HG03575 (cell line): ENCODE results near the gene PDS5B.
"Not testable (repeated sequence)": the region's sequence is repeated elsewhere in the genome, so short reads cannot be mapped to it uniquely, and the experiment has no call there.

Source experiments
- ATAC-seq: cut with Tn5 transposase; IDR thresholded peaks from one replicate; pipeline ENCODE4 v1.9.1; 2021; ENCODE audit not compliant: unreplicated experiment, insufficient number of reproducible peaks, low FRiP score; ENCODE audit errors: extremely low read depth

The PDS5B gene

DNA sequence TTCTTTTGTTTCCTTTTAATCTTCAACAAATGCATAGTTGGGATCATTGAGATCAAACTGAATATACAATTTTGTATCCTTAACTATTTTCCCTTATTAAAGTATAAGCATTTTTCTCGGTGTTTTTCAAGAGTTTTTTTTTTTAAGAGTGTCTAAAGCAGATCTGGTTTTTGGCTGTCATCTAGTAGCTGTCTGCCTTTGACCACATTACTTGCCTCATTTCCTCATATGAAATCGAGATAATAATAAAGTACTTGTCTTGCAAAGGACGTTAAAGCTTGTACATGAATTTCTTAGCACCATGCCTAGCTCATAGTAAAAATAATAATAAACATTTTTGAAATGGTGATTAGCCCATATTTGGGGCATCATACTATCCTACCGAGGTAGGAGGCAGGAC lies 121.2 kb downstream of the PDS5B start:
- ATAC-seq: no peak

DNA sequence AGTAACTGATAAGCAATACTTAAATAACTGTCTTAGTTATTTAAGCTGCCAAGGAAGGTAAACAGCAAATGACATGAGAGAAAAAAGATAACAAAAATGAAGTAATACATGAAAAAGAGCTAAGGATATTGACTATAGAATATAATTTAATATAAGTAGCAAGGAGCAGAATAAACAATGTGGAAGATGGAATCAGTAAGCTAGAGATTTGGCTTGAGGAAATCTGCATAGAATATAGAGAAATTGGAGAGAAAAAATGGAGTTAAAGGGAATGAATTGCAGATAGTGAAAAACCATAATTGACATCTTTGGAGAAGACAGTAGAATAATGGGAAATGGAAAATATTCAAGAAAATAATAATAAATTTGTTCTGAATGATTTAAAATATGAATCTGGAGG lies 127.1 kb downstream of the PDS5B start:
- ATAC-seq: no peak

DNA sequence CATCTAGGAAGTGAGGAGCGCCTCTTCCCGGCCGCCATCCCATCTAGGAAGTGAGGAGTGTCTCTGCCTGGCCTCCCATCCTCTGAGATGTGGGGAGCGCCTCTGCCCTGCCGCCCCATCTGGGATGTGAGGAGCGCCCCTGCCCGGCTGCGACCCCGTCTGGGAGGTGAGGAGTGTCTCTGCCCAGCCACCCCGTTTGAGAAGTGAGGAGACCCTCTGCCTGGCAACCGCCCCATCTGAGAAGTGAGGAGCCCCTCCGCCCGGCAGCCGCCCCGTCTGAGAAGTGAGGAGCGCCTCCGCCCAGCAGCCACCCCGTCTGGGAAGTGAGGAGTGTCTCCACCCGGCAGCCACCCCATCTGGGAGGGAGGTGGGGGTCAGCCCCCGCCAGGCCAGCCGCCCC lies 129.9 kb downstream of the PDS5B start:
- ATAC-seq: not testable (repeated sequence)

DNA sequence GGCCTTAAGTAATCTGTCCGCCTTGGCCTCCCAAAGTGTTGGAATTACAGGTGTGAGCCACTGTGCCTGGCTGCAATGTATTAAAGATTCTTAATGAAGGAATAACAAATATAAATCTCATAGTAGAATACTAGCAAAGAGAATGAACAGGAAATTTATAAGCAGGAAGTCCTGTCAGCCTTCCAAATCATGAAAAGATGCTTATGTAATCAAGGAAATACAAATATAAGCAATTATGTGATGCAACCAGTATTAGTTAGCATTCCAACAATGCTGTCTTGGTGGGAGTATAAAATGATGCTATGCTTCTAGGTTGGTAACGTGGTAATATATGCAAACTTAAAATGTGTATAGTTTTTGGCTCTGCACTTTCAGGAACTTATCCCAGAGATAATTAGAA lies 133.8 kb downstream of the PDS5B start:
- no peak for ATAC-seq

DNA sequence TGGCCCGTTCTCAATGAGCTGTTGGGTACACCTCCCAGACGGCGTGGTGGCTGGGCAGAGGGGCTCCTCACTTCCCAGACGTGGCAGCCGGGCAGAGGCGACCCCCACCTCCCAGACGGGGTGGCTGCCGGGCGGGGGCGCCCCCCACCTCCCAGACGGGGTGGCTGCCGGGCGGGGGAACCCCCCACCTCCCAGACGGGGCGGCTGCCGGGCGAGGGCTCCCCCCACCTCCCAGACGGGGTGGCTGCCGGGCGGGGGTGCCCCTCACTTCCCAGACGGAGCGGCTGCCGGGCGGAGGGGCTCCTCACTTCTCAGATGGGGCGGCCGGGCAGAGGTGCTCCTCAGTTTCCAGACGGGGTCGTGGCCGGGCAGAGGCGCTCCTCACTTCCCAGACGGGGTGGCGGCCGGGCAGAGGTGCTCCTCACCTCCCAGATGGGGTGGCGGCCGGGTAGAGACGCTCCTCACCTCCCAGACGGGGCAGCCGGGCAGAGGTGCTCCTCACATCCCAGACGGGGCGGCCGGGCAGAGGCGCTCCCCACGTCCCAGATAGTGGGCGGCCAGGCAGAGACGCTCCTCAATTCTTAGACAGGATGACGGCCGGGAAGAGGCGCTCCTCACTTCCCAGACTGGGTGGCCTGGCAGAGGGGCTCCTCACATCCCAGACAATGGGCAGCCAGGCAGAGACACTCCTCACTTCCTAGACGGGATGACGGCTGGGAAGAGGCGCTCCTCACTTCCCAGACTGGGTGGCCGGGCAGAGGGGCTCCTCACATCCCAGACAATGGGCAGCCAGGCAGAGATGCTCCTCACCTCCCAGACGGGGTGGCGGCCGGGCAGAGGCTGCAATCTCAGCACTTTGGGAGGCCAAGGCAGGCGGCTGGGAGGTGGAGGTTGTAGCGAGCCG lies 135.1 kb downstream of the PDS5B start:
- ATAC-seq: not testable (repeated sequence)

DNA sequence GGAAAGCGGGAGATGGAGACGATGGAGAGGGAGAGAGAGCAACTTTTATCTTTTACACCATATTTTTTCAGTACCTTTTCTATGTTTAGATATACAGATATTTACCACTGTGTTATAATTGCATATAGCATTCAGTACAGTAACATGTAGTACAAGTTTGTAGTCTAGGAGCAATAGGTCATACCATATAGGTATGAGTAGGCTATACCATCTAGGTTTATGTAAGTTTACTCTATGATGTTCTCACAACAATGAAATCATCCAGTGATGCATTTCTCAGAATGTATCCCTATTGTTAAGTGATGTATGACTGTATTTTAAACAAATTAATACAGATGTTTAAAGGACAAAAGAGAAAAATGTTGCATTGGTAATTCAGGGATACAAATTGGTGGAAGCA lies 136.1 kb downstream of the PDS5B start:
- ATAC-seq: no peak

DNA sequence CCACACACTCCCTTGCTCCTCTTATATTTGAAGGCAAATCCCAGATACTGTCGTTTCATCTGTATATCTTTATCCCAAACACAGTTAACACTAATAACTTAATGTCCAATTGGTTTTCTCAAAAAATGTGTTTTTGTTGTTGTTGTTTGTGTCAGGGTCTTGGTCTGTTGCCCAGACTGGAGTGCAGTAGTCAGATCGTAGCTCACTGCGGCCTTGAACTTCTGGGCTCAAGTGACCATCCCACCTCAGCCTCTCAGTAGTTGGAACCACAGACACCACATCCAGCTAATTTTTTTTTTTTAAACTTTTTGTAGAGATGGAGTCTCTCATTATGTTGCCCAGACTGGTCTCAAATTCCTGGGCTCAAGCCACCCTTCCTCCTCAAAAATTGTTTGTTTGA lies 137.7 kb downstream of the PDS5B start:
- ATAC-seq: no peak

DNA sequence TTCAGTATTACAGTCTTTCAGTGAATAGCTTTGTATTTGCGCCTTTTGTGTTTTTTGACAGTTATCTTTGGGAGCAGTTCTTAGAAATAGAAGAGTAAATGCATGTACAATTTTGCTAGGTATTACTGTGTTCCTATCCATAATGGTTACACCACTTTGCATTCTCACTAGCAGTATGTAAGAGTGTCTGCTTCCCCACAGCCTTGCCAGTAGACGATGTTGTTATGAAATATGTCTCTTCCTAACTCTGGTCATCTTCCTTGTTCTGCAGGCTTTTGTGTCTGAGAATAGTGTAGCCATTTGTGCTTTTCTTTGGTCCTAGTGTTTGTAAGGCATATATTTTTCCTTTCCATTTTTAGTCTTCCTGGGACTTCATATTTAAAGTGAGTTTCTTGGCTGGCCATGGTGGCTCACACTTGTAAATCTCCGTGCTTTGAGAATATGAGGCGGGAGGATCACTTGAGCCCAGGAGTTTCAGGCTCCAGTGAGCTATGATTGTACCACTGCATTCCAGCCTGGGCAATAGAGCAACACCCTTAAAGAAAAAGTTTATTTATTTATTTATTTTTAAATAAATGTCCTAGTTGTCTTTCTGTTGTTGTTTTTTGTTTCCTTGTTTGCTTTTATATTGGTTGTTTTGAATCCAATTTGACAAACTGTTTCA lies 140.3 kb downstream of the PDS5B start:
- no peak for ATAC-seq

DNA sequence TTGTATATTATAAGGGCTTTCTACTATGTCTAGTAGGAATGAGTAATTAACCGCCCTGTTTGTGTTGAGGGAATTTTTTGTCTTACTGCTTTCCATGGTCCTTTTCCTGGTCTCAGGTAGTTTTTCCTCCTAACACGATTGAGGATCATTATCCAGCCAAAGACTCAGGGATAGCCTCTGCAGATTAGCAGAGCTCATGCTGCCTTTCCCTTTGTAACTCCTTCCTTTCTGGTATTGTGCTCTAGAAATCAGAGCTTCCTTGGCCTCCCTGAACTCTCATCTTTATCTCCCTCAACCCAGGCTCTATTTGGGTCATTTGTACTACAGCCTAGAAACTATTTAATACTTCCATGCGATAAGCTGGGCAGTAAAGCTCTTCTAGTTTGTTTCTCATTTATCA lies 142.1 kb downstream of the PDS5B start:
- ATAC-seq: no peak

DNA sequence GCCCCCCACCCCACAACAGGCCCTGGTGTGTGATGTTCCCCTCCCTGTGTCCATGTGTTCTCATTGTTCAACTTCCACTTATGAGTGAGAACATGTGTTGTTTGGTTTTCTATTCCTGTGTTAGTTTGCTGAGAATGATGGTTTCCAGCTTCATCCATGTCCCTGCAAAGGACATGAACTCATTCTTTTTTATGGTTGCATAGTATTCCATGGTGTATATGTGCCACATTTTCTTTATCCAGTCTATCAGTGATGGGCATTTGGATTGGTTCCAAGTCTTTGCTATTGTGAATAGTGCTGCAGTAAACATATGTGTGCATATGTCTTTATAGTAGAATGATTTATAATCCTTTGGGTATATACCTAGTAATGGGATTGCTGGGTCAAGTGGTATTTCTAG lies 142.8 kb downstream of the PDS5B start:
- not testable (repeated sequence) for ATAC-seq

DNA sequence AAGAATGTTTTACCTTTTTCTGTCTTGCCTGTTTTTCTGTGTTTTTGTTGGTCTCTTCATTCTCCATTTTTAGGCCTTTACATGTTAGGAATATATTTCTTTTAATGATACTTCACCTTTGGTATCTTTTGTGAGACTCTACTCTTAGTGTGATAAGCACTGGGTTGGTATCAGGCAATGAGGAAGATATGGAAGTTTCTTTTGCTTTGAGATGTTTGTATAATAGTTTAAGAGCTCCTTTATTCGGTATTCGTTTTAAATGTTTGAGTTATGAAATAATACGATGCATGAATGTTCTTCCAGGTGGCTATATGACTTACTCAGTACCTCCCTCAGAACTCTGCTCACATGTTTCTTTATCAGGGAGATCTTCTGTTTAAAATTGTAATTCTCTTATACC lies 144.8 kb downstream of the PDS5B start:
- ATAC-seq: no peak

DNA sequence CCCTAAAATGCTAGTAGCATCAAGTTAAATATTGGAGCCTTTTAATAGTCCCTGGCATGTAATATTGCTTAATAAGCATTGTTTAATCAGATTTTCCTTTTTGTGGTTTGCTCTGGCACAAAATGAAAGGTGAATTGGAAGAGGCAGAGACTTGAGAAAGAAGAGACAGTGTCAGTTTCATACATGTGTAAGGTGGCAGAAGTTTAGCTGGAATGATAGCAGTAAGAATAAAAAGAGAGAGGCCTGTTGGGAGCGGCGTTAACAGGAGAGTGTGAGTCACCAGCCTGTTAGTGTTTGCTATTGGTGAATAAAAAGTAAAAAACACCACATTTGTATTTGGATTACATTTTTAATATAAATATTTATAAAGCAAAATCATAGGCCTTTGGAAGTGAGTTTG lies 145.3 kb downstream of the PDS5B start:
- no peak for ATAC-seq

DNA sequence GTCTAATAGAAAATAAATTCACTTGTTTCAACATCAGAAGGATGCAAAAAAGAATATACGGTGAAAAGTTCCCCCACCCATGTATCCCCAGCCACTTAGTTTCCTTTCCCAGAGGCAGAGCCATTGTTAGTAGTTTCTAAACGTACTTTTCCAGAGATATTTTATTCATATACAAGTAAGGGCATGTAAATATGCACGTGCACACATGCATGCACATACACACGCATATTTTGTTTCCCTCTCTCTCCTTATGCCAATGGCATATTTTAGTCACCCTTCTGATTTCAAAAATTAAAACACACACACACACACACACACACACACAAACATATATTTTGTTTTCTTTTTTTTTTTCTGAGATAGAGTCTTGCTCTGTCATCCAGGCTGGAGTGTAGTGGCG lies 147.4 kb downstream of the PDS5B start:
- ATAC-seq: no peak

DNA sequence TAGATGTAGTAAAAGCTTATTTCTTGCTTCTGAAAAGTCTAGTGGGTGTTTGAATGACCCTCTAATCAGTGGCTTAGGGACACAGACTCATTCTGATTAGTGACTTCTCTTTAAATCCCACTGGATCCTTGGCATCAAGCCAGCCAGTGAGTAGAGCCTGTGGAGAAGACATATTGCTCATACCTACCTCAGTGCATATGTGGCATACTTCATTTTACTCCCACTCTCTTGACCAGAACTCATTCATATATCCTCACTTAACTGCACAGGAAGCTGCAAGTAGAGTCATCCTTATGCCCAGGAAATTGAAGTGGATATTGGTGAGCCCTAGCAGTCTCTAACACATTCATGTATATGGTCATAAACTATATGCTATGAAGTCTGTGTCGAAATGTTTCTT lies 148.3 kb downstream of the PDS5B start:
- ATAC-seq: no peak

DNA sequence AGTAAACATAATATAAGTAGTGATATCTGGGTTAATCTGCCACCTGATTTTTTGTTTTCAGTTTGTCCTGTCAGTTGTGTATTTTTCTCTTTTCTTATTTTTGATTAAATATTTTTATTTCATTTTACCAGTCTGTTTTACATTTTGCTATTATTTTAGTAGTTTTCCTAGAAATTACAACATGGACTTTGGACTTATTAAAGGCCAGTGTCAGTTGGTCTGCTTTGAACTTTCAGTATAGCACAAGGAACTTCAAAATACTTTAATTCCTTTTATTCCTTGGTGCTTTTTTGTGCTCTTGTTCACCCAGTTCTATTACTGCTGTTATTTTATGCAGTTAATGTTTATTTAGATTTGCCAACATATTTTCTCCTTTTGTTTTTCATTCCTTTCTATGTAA lies 149.6 kb downstream of the PDS5B start:
- no peak for ATAC-seq

DNA sequence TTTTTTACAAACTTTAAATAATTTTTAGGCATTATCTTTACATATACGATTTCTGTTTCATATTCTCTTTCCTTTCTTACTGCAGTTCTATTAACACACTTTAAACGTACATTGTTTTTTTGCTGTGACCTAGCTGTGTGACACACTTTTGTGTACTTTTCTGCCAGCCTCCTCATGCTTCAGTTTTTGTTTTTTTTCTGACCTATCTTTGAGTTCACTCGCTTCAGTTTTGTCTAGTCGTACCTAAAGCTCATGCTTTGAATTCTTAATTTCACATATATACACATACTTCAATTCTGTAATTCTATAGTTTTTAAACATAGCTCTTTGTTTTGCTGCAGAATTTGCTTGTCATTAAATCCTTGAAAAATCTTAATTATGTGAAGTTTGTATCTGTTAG lies 150.4 kb downstream of the PDS5B start:
- no peak for ATAC-seq

DNA sequence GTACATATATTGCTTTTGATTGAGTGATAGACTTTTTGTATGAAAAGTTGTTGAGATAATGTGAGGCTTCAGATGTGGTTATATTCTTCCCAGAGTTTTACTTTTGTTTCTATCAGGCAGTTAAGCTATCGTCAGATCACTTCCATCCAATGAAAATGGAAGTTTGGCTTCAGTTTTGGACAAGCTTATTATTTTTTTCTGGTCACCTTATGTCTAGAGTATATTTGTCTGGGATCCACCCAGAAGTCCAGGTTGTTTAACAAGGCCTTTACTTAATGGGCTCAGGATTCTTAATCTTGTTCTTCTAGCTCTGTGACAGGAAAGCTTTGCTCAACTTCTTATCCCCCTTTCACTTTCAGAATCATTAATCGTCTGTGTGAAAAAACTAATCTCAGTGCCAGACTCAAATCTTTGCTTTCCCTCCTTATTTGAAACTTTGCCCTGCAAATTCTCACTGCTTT lies 150.9 kb downstream of the PDS5B start:
- no peak for ATAC-seq

DNA sequence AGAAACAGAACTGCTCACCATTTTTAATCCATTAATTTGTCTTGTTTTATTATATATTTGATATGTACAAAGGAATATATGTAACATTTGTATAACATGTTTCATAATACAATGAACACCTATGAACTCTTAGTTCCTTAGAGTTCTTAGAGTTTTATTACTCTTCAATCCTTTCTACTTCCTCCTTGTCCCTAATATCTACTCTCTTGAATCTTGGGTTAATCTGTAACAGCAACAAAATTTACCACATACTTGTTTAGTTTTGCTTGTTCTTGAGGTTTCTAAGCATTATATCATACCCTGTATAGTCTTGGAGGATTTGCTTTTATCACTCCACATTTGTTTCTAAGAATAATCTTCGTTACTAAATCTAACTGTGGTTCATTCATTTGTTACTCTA lies 151.4 kb downstream of the PDS5B start:
- no peak for ATAC-seq

DNA sequence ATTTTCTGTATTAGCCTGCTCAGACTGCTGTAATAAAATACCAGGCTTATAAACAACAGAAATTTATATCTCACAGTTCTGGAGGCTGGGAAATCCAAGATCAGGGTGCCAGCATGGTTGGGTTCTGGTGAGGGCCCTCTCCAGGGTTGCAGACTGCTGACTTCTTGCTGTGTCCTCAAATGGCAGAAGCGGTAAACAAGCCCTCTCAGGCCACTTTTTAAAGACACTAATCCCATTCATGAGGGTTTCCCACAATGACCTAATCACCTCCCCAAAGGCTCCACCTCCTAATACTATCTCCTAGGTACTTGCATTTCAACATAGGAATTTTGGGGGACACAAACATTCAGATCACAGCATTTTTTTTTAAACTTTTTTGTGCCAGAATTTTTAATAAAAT lies 159.3 kb downstream of the PDS5B start:
- ATAC-seq: no peak

DNA sequence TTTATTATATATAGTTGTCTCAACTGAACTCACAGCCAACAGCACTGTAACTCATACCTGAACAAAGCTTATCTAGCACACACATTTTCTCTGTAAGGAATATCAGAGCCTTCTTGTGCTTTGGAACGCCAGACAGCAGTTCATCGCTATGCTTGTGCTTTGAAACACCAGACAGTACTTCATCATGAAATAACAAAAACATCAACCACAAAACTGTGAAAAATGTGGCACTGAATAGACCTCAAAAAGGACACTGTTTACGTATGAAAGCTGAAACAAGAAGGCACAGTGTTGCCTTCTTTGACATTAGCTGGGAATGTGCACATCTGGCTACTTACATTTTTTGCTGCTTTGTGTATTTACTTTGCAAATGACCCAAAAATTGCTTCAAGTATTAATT lies 160.2 kb downstream of the PDS5B start:
- no peak for ATAC-seq
